ENCODE measurements around the gene TEX13D.

The TEX13D gene

GRCh38 chrX:124378643-124379042 lies 46.2 kb downstream of the TEX13D start:
- H3K4me3 Mint-ChIP-seq, result no peak overlapping the region
- H3K27me3 Mint-ChIP-seq (ENCODE audit: low read depth), result no peaks in the 10 kb centered on the region
- H3K9me3 Mint-ChIP-seq, result no peaks in the 10 kb centered on the region
- peaks cover 15% of the 10 kb centered on the region for H3K4me1 Mint-ChIP-seq (ENCODE audit: low read depth)
- no peak overlapping the region for H3K27ac Mint-ChIP-seq
- peaks cover 17% of the 10 kb centered on the region for H3K36me3 Mint-ChIP-seq (ENCODE audit: low read depth)

- no peaks in the 10 kb centered on the region for H3K27me3 Mint-ChIP-seq (ENCODE audit: low read depth)
- peaks cover 11% of the 10 kb centered on the region for H3K4me1 Mint-ChIP-seq (ENCODE audit: low read depth)
- no peaks in the 10 kb centered on the region for H3K9me3 Mint-ChIP-seq
- H3K4me3 Mint-ChIP-seq, result no peak overlapping the region
- peaks cover 14% of the 10 kb centered on the region for H3K36me3 Mint-ChIP-seq (ENCODE audit: low read depth)
- H3K27ac Mint-ChIP-seq, result no peak overlapping the region
Measured at GRCh38 chrX:124383354-124383753, 50.9 kb downstream of the TEX13D start.

- H3K27me3 Mint-ChIP-seq (ENCODE audit: low read depth), result no peaks in the 10 kb centered on the region
- H3K9me3 Mint-ChIP-seq, result no peaks in the 10 kb centered on the region
- no peak overlapping the region for H3K4me3 Mint-ChIP-seq
- peaks cover 9% of the 10 kb centered on the region for H3K36me3 Mint-ChIP-seq (ENCODE audit: low read depth)
- H3K27ac Mint-ChIP-seq, result no peak overlapping the region
- peaks cover 11% of the 10 kb centered on the region for H3K4me1 Mint-ChIP-seq (ENCODE audit: low read depth)
Measured at GRCh38 chrX:124386401-124386800, 53.9 kb downstream of the TEX13D start.
